NCI-H1105 (cell line): Measurements from ENCODE around the gene TIAM1.
A peak's percentile ranks its signal among the peaks of the same experiment; 100 is the strongest.

Experiments
- DNase-seq: peaks from one replicate; lab custom pipeline; 2025; lab: John Stamatoyannopoulos, UW

The TIAM1 gene

GRCh38 chr21:31332525-31332924 lies 11.5 kb downstream of the TIAM1 start:
- no peak for DNase-seq

- no peak for DNase-seq
These were observed 12.8 kb downstream of the TIAM1 start for GRCh38 chr21:31331231-31331630.

GRCh38 chr21:31330144-31330483 lies 13.9 kb downstream of the TIAM1 start:
- DNase-seq = no peak

- DNase-seq = no peak
These were observed 14.5 kb downstream of the TIAM1 start for GRCh38 chr21:31329456-31330143.

- DNase-seq = no peak
These were observed 17.4 kb downstream of the TIAM1 start for GRCh38 chr21:31326522-31327242.

- no peak for DNase-seq
These were observed 25.1 kb downstream of the TIAM1 start for GRCh38 chr21:31318971-31319370.

GRCh38 chr21:31317688-31318087 lies 26.4 kb downstream of the TIAM1 start:
- DNase-seq = no peak

GRCh38 chr21:31316488-31317169 lies 27.4 kb downstream of the TIAM1 start:
- no peak for DNase-seq

GRCh38 chr21:31316072-31316471 lies 28.0 kb downstream of the TIAM1 start:
- DNase-seq = no peak

GRCh38 chr21:31310750-31311149 lies 33.3 kb downstream of the TIAM1 start:
- peak; percentile 89 for DNase-seq

GRCh38 chr21:31308584-31308983 lies 35.5 kb downstream of the TIAM1 start:
- no peak for DNase-seq

- DNase-seq = no peak
These were observed 38.2 kb downstream of the TIAM1 start for GRCh38 chr21:31305888-31306287.

- DNase-seq = peak; percentile 54
These were observed 44.5 kb downstream of the TIAM1 start for GRCh38 chr21:31299291-31300147.

GRCh38 chr21:31298618-31299269 lies 45.3 kb downstream of the TIAM1 start:
- no peak for DNase-seq

- no peak for DNase-seq
These were observed 46.3 kb downstream of the TIAM1 start for GRCh38 chr21:31297806-31298205.

- no peak for DNase-seq
These were observed 48.4 kb downstream of the TIAM1 start for GRCh38 chr21:31295676-31296075.

- DNase-seq = no peak
These were observed 49.4 kb downstream of the TIAM1 start for GRCh38 chr21:31294691-31295090.

GRCh38 chr21:31293986-31294385 lies 50.1 kb downstream of the TIAM1 start:
- DNase-seq = no peak

GRCh38 chr21:31290765-31291164 lies 53.3 kb downstream of the TIAM1 start:
- DNase-seq = no peak

- no peak for DNase-seq
These were observed 54.4 kb downstream of the TIAM1 start for GRCh38 chr21:31289702-31290101.

GRCh38 chr21:31288191-31288590 lies 55.9 kb downstream of the TIAM1 start:
- no peak for DNase-seq

GRCh38 chr21:31287201-31287600 lies 56.9 kb downstream of the TIAM1 start:
- no peak for DNase-seq
